ENCODE measurements around the gene SPINK6. TPM values are rescaled to one million over a fixed set of nuclear protein-coding genes. Genes with fewer than 3 reads are reported as not detected.

SPINK6 gene
- not detected for total RNA-seq

- Mint-ChIP-seq H3K36me3 (no peaks in the 10 kb centered on the region), H3K9me3 (no peaks in the 10 kb centered on the region), H3K27ac (no peak within 1 kb of the TSS)
- no peak for DNase-seq (ENCODE audit: low spot score in 2 of 2)
- ATAC-seq = no peak
Measured at GRCh38 chr5:148202531-148203203, at the start of gene SPINK6. Gene SPINK6, plus strand, starts transcription at chr5:148203042. Its CDS starts 55 bp downstream, at chr5:148203097.

GRCh38 chr5:148156609-148157008 is 46.2 kb upstream of the SPINK6 start:
- Mint-ChIP-seq H3K9me3 (peaks cover 5 to 8% of the 10 kb centered on the region in 2 donors), H3K36me3 (no peaks in the 10 kb centered on the region), H3K27ac (no peak overlapping the region)
- DNase-seq (ENCODE audit: low spot score in 2 of 2) = no peak
- no peak for ATAC-seq

- DNase-seq (ENCODE audit: low spot score in 2 of 2) (no peak), ATAC-seq (no peak)
- Mint-ChIP-seq H3K36me3 (no peaks in the 10 kb centered on the region), H3K27ac (no peak overlapping the region), H3K9me3 (no peaks in the 10 kb centered on the region)
Measured at GRCh38 chr5:148162038-148162437, 40.8 kb upstream of the SPINK6 start.

GRCh38 chr5:148163345-148163744 is 39.5 kb upstream of the SPINK6 start:
- DNase-seq (ENCODE audit: low spot score in 2 of 2) = no peak
- no peaks in the 10 kb centered on the region for H3K9me3 Mint-ChIP-seq
- H3K36me3 Mint-ChIP-seq = no peaks in the 10 kb centered on the region
- ATAC-seq = no peak
- no peak overlapping the region for H3K27ac Mint-ChIP-seq

GRCh38 chr5:148166550-148167283 is 36.1 kb upstream of the SPINK6 start:
- Mint-ChIP-seq H3K9me3 (no peaks in the 10 kb centered on the region), H3K36me3 (no peaks in the 10 kb centered on the region), H3K27ac (no peak overlapping the region)
- DNase-seq (ENCODE audit: low spot score in 2 of 2) (no peak), ATAC-seq (no peak)

GRCh38 chr5:148168246-148168645 is 34.6 kb upstream of the SPINK6 start, which contains the start of gene SPINK14:
Gene SPINK14, plus strand, starts transcription at chr5:148168546. Its CDS starts 1,187 bp downstream, at chr5:148169733.
- H3K9me3 Mint-ChIP-seq = no peaks in the 10 kb centered on the region
- no peak for DNase-seq (ENCODE audit: low spot score in 2 of 2)
- H3K27ac Mint-ChIP-seq = no peak within 1 kb of the TSS
- ATAC-seq = no peak
- no peaks in the 10 kb centered on the region for H3K36me3 Mint-ChIP-seq

GRCh38 chr5:148172377-148172776 is 30.5 kb upstream of the SPINK6 start:
- Mint-ChIP-seq H3K27ac (no peak overlapping the region), H3K36me3 (no peaks in the 10 kb centered on the region), H3K9me3 (no peaks in the 10 kb centered on the region)
- DNase-seq (ENCODE audit: low spot score in 2 of 2) = no peak
- ATAC-seq = no peak

GRCh38 chr5:148176480-148176879 is 26.4 kb upstream of the SPINK6 start:
- Mint-ChIP-seq H3K9me3 (no peaks in the 10 kb centered on the region), H3K27ac (no peak overlapping the region), H3K36me3 (no peaks in the 10 kb centered on the region)
- DNase-seq (ENCODE audit: low spot score in 2 of 2) (no peak), ATAC-seq (no peak)

- ATAC-seq = no peak
- H3K36me3 Mint-ChIP-seq = no peaks in the 10 kb centered on the region
Measured at GRCh38 chr5:148177207-148177606, 25.6 kb upstream of the SPINK6 start.

GRCh38 chr5:148179234-148179824 is 23.5 kb upstream of the SPINK6 start:
- no peak overlapping the region for H3K27ac Mint-ChIP-seq
- no peaks in the 10 kb centered on the region for H3K9me3 Mint-ChIP-seq
- ATAC-seq = peak in 1 of 2 donors; percentile 61
- H3K36me3 Mint-ChIP-seq = no peaks in the 10 kb centered on the region
- peak in 1 of 2 donors; percentile 7 for DNase-seq (ENCODE audit: low spot score in 2 of 2)

More at GRCh38 chr5:148177207-148177606, 25.6 kb upstream of the SPINK6 start:
- Mint-ChIP-seq H3K27ac (no peak overlapping the region), H3K9me3 (no peaks in the 10 kb centered on the region)
- no peak for DNase-seq (ENCODE audit: low spot score in 2 of 2)

GRCh38 chr5:148186248-148187003 is 16.4 kb upstream of the SPINK6 start:
- DNase-seq (ENCODE audit: low spot score in 2 of 2) = peak in 1 of 2 donors; percentile 3
- Mint-ChIP-seq H3K9me3 (no peaks in the 10 kb centered on the region), H3K27ac (peak overlapping the region in 1 of 2 donors; percentile 55), H3K36me3 (no peaks in the 10 kb centered on the region)
- ATAC-seq = peak; percentile 93 to 100

GRCh38 chr5:148191010-148191409 is 11.8 kb upstream of the SPINK6 start:
- DNase-seq (ENCODE audit: low spot score in 2 of 2) (no peak), ATAC-seq (no peak)
- Mint-ChIP-seq H3K36me3 (no peaks in the 10 kb centered on the region), H3K9me3 (no peaks in the 10 kb centered on the region), H3K27ac (no peak overlapping the region)

- H3K9me3 Mint-ChIP-seq = no peaks in the 10 kb centered on the region
- DNase-seq (ENCODE audit: low spot score in 2 of 2) (no peak), ATAC-seq (no peak)
- H3K36me3 Mint-ChIP-seq = no peaks in the 10 kb centered on the region
- H3K27ac Mint-ChIP-seq = no peak overlapping the region
Measured at GRCh38 chr5:148193202-148193601, 9.6 kb upstream of the SPINK6 start.

GRCh38 chr5:148201151-148201550 is 1.7 kb upstream of the SPINK6 start:
- Mint-ChIP-seq H3K36me3 (no peaks in the 10 kb centered on the region), H3K27ac (no peak overlapping the region), H3K9me3 (no peaks in the 10 kb centered on the region)
- ATAC-seq (no peak), DNase-seq (ENCODE audit: low spot score in 2 of 2) (no peak)

- ATAC-seq = no peak
- H3K9me3 Mint-ChIP-seq = no peaks in the 10 kb centered on the region
- H3K36me3 Mint-ChIP-seq = no peaks in the 10 kb centered on the region
- DNase-seq (ENCODE audit: low spot score in 2 of 2) = no peak
- H3K27ac Mint-ChIP-seq = no peak overlapping the region
Measured at GRCh38 chr5:148205044-148205806, 2.4 kb downstream of the SPINK6 start.

- ATAC-seq (no peak), DNase-seq (ENCODE audit: low spot score in 2 of 2) (no peak)
- Mint-ChIP-seq H3K9me3 (no peaks in the 10 kb centered on the region), H3K27ac (no peak overlapping the region), H3K36me3 (no peaks in the 10 kb centered on the region)
Measured at GRCh38 chr5:148205865-148206264, 3.0 kb downstream of the SPINK6 start.

Measured in activated naive CD4-positive, alpha-beta T cell treated with anti-CD3 and anti-CD28 coated beads, Interleukin-2, amount 50 U/mL, for 72 hours (primary cell).